HG03175 (cell line): ENCODE data around the gene WWTR1.

Experiments
- ATAC-seq: cut with Tn5 transposase; IDR thresholded peaks from one replicate; pipeline ENCODE4 v1.9.1; 2021; ENCODE audit warnings: mild to moderate bottlenecking, moderate library complexity; ENCODE audit not compliant: unreplicated experiment

The WWTR1 gene

GRCh38 chr3:149655826-149656574 is 1.8 kb downstream of the WWTR1 start:
- ATAC-seq, result no peak

DNA sequence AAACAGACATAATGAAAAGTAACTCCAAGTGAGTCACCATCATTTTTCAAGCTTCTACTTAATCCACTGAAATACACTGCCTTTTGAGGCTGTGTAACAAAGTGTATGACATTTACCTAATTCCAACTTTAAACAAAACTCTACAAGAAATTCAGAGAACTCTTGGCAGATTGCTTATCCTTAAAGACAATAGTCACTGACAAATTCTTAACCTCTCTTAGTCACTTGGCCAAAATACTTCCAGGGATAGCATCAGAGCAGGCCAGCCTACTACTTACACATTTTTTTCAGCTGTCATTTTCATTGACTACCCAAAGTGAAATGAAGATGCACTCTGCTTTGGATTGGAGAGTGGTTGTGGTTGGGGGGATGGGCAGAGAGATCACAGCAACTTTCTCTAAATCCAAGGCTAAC is 3.6 kb downstream of the WWTR1 start:
- ATAC-seq, result no peak

- ATAC-seq, result no peak
These were observed 4.3 kb downstream of the WWTR1 start for GRCh38 chr3:149653564-149653963.

- no peak for ATAC-seq
These were observed 4.7 kb downstream of the WWTR1 start for GRCh38 chr3:149653136-149653535.

DNA sequence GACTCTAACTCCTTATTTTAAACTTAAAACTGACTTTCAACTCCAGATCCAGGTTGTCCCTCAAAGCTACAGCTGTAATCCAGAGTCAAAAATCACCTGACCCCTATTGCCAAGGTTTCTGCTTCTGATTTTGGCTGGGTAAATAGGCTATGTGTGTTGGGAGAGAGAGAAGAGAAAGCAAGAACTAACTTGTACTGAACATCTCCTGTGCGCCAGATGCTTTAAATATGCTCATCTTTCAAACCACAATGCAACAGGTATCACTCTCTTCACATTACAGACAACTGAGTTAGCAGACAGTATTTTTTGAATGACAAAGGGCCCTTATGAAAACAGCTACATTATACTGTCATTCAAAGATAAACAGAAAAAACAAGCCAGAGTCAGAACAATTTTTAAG is 7.0 kb downstream of the WWTR1 start:
- no peak for ATAC-seq

DNA sequence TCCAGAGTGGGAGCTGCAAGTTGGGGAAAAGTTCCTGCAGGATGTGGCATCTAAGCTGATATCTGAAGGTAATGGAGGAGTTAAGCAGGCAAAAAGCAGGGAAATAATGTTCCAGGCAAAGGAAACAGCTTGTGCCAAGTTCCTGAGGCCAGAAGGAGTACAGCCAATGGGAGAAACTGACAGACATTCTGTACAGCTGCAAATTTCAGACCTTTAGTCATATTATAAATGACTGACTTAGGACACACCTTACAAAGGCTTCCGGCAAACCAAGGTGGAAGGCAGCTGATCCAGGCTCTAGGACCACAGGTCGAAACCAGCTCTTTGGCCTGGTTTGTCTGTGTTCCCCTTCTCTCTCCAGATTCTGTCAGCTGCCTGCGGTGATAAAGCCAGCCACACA is 9.3 kb downstream of the WWTR1 start:
- no peak for ATAC-seq

DNA sequence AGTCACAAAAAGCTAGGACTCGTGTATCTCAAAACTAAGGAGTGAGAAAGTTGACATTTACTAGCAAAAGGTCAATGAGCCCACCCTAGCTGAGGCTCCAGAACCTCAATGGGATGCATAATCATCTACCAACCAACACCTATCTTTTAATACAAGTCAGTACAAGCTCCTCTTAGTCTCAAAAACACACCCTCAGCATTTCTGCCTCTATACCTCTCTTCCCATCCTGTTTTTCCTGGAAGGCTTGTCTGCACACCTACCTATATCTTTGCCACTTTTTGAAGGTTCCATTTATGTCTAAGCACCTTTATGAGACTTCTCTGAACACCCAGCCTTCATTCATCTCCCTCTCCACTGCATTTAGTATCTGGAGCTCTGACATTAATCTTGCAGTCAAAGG is 10.0 kb downstream of the WWTR1 start:
- peak; percentile 15 for ATAC-seq

- peak; percentile 92 for ATAC-seq
These were observed 10.5 kb downstream of the WWTR1 start for GRCh38 chr3:149647285-149647684.

DNA sequence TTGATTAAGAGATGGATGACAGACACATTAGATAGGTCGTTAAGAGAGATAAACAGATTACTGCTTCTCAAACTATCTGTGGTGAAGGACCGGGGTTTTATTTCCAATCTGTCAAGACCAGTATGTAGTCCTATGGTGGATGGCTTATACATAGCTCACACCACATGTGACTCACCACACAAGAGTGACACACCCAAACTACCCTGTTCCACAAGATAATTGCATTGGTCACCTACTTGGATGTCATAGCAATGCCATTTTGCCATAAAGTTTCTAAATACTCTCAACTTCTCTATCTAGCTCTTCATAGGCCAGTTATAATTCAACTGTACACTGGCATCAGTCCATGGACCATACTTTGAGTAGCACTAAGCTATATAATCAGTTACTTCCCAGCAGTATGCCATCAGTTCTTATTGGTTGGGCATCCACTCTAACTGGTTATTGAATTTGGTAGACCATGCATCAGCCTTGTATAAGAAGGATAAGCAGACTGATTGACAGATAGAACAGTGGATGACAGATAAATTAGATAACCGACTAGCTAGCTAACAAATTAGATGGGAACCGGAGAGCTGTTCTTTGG is 11.6 kb downstream of the WWTR1 start:
- no peak for ATAC-seq

DNA sequence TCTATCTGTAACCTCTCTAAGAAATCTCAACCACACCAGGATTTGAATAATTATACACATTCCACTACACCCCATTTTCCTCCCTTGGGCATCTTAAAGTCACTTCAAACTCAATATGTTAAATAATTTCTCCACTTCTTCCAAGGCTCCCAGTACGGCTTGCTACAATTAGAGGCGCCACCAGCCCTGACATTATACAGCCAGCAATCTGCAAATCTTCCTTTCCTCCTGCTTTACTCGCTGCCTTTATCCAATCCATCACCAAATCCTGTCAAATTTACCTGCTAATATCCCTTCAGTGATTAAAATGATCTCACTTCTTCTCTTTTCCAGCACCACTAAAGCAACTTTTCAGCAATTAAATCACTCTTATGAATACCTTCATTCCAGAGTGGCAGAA is 13.9 kb downstream of the WWTR1 start:
- ATAC-seq, result no peak

DNA sequence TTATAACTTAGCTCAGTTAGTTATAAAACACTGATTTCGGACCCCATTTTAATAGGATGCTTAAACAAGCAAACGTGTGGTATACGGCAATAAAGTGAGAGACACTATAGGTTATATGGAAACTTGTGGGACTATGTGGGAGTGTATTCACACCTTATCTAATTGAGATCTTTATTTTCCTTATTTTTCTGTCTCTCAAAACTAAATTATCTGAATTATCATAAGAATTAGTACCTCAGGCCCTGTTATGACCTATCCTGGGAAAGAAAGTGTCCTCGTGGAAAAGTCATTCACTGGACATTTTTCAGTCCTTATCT is 14.4 kb downstream of the WWTR1 start:
- ATAC-seq, result no peak

DNA sequence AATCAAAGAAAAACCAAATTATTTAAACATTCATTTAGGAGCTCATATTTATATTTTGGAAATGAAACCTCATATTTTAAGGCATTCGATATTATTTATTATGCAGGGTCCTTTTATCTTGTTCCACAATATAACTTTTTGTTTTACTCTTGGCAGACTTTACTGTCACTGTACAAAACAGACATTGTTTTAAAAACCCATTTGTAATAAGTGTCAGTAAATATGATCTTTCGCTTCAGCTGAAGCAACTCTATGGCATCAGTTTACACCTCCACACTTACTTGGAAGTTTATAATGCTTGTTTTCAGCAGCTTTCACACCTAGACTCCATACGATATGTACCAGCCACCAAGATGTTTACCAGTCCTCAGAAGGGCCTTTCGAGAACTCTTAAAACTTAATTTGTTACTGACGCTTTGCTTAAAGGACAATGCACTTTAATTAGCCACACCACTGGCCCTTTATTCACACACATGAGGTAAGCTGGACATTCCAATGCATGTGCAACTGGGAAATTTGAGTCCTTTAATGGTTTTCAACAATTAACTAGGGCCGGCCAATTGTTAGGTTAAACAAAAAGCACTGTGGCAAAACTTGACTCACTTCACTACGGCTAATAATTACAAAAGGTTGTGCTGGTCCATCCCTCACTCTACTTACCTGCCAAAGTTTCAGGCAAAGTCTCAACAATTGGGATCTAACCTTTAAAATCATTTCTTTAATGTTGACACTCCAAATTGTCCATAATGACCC is 16.7 kb downstream of the WWTR1 start:
- no peak for ATAC-seq

DNA sequence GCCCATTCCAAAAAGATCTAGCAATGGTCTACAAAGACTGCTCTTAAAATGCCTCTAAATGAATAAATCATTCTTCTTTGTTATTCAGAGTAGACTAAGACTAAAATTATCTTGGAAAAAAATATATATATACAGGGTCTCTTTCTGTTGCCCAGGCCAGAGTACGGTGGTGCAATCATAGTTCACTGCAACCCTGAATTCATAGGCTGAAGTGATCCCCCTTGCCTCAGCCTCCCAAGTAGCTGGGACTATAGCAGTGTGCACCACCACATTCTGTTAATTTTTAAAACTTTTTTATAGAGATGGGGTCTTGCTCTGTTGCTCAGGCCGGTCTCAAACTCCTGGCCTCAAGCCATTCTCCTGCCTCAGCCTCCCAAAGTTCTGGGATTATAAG is 18.7 kb downstream of the WWTR1 start:
- no peak for ATAC-seq

DNA sequence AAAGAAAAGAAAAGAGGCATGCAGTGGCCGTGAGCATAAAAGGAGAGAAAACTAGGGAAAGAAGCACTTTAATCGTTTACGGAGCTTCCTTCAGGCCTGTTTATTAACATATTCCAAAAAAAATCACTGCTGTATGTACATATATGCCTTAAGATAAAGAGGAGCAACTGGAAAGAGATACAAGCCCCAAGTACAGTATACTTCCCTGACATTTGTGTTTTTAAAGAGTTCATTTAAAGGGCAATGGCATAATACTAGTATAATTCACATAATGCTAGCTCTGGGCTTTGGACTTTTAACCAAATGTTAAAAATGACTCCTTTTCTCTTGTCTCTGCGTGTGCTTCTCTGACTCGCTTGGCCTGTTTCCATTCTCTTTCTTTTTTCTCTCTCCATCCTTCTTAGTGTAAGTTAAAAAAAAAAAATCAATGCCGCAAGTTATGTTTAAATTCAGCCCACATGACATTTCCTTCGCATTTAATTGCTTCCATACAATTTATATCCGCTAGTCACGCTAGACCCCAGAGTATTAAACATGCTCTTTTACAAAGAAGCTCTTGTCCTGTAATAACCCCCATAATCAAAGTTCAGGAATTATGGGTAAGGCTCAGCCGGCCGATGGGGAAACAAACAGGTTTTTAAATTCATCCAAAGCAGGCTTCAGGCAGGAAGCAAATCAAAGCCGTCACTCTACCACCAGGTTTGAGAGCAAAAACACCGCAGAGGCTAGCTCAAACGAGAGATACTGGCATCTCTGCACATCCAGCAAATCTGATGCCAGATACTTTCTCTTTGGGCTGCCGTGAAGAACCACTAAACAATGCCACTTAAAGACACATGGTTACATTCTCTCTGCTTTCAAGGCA is 19.4 kb downstream of the WWTR1 start:
- no peak for ATAC-seq

- ATAC-seq, result no peak
These were observed 22.4 kb downstream of the WWTR1 start for GRCh38 chr3:149635396-149635795.

- ATAC-seq, result no peak
These were observed 23.3 kb downstream of the WWTR1 start for GRCh38 chr3:149634573-149634972.

- no peak for ATAC-seq
These were observed 23.8 kb downstream of the WWTR1 start for GRCh38 chr3:149634072-149634471.

- ATAC-seq, result no peak
These were observed 25.6 kb downstream of the WWTR1 start for GRCh38 chr3:149632225-149632624.

- ATAC-seq, result no peak
These were observed 27.0 kb downstream of the WWTR1 start for GRCh38 chr3:149630806-149631205.

DNA sequence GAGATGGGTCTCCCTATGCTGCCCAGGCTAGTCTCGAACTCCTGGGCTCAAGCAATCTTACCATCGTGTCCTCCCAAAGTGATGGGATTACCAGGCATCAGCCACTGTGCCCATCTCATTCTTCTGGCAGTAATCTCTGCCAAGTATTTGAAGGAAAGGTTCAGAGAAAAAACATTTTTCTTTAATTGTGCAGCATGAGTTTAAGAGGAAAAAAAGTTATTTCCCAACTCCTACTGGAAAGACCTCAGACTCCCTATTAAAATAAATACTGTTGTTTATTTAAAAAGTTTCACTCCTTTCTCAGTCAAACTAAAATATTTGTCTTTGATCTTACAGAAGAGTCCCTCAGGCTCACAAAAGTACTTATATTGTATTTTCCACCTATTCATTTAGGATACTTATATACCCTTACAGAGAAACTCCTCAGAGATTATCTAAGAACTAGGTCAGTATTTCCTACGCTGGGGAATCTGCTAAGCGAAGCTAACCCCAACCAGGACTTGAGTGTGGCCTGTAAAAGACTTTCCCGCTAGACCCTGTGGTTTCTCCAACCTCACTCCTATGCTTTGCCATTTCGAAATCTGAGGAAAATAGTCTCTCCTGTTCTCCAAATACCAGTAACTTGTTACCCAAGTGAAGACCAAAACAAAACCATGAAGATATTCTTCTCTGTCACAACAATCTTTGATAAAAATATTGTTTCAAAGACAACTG is 28.7 kb downstream of the WWTR1 start:
- ATAC-seq, result no peak

GRCh38 chr3:149626671-149627070 is 31.2 kb downstream of the WWTR1 start:
- ATAC-seq, result no peak
